H9 (cell line): ENCODE measurements around the gene DCPS. TPM values are rescaled to one million over a fixed set of nuclear protein-coding genes. Genes with fewer than 3 reads are reported as not detected.

Experiments used
- DNase-seq: peaks from one replicate; pipeline ENCODE4 v3.0.0-alpha.2; 2017
- H2AFZ ChIP-seq: one replicate; pipeline ENCODE4 v1.6.1; 2013; ENCODE audit warnings: mild to moderate bottlenecking, low read length, control low read depth, moderate library complexity
- H2AK5ac ChIP-seq: 2 replicates; pipeline ENCODE4 v1.6.1; 2013; ENCODE audit warnings: low read length, control low read depth, mixed read lengths; ENCODE audit not compliant: insufficient read length
- H2BK120ac ChIP-seq: one replicate; pipeline ENCODE4 v1.6.1; 2013; ENCODE audit warnings: low read depth, mild to moderate bottlenecking, low read length, control low read depth, inconsistent platforms; ENCODE audit not compliant: poor library complexity, severe bottlenecking
- H2BK12ac ChIP-seq: 2 replicates; pipeline ENCODE4 v1.6.1; 2013; ENCODE audit warnings: low read length, control low read depth, mixed read lengths, low read depth; ENCODE audit not compliant: insufficient read length
- H2BK15ac ChIP-seq: 2 replicates; pipeline ENCODE4 v1.6.1; 2013; ENCODE audit warnings: low read depth, low read length, control low read depth
- H2BK20ac ChIP-seq: one replicate; pipeline ENCODE4 v1.6.1; 2013; ENCODE audit warnings: low read depth, mild to moderate bottlenecking, low read length, control low read depth, inconsistent platforms; ENCODE audit not compliant: poor library complexity, severe bottlenecking
- H2BK5ac ChIP-seq: 2 replicates; pipeline ENCODE4 v1.6.1; 2013; ENCODE audit warnings: low read length, control low read depth, mixed read lengths; ENCODE audit not compliant: insufficient read length
- H3K14ac ChIP-seq: 2 replicates; pipeline ENCODE4 v1.6.1; 2013; ENCODE audit warnings: low read length, control low read depth; ENCODE audit not compliant: insufficient read depth
- H3K18ac ChIP-seq: 2 replicates; pipeline ENCODE4 v1.6.1; 2013; ENCODE audit warnings: low read depth, mild to moderate bottlenecking, mixed read lengths, low read length, control low read depth; ENCODE audit not compliant: insufficient read length
- H3K23ac ChIP-seq: 2 replicates; pipeline ENCODE4 v1.6.1; 2013; ENCODE audit warnings: low read length, control low read depth, mixed read lengths, low read depth; ENCODE audit not compliant: insufficient read length
- H3K23me2 ChIP-seq: 2 replicates; pipeline ENCODE4 v1.6.1; 2013; ENCODE audit warnings: low read depth, mild to moderate bottlenecking, mixed read lengths, low read length, control low read depth; ENCODE audit not compliant: insufficient read length, poor library complexity, severe bottlenecking
- H3K27ac ChIP-seq: 2 replicates; pipeline ENCODE4 v1.5.1; 2013; ENCODE audit warnings: low read length, control low read depth, mixed read lengths, low read depth; ENCODE audit not compliant: insufficient read length
- H3K27me3 ChIP-seq: 2 replicates; pipeline ENCODE4 v1.6.1; 2013; ENCODE audit warnings: low read length, control low read depth, inconsistent platforms; ENCODE audit not compliant: insufficient read depth
- H3K4ac ChIP-seq: 2 replicates; pipeline ENCODE4 v1.6.1; 2013; ENCODE audit warnings: low read depth, mild to moderate bottlenecking, control low read depth, inconsistent platforms, low read length, moderate library complexity
- H3K4me1 ChIP-seq: 2 replicates; pipeline ENCODE4 v1.6.1; 2013; ENCODE audit warnings: low read length, control low read depth, inconsistent platforms; ENCODE audit not compliant: insufficient read depth
- H3K4me2 ChIP-seq: 2 replicates; pipeline ENCODE4 v1.6.1; 2013; ENCODE audit warnings: low read length, control low read depth, mixed read lengths; ENCODE audit not compliant: insufficient read length, insufficient read depth
- H3K56ac ChIP-seq: 2 replicates; pipeline ENCODE4 v1.6.1; 2013; ENCODE audit warnings: low read depth, mild to moderate bottlenecking, mixed read lengths, low read length, control low read depth; ENCODE audit not compliant: insufficient read length
- H3K79me1 ChIP-seq: 2 replicates; pipeline ENCODE4 v1.6.1; 2013; ENCODE audit warnings: low read depth, mild to moderate bottlenecking, moderate library complexity, low read length, control low read depth, inconsistent platforms; ENCODE audit not compliant: insufficient read depth, poor library complexity, severe bottlenecking
- H3K79me2 ChIP-seq: 2 replicates; pipeline ENCODE4 v1.6.1; 2013; ENCODE audit warnings: low read length, control low read depth, inconsistent platforms; ENCODE audit not compliant: insufficient read depth
- H3K9ac ChIP-seq: 2 replicates; pipeline ENCODE4 v1.6.1; 2013; ENCODE audit warnings: low read length, control low read depth, mixed read lengths; ENCODE audit not compliant: insufficient read length; ENCODE audit errors: extremely low read depth
- H3K9me3 ChIP-seq: one replicate; pipeline ENCODE4 v1.6.1; 2013; ENCODE audit warnings: low read depth, low read length, inconsistent platforms; ENCODE audit not compliant: control insufficient read depth
- H3T11ph ChIP-seq: one replicate; pipeline ENCODE4 v1.6.1; 2013; ENCODE audit warnings: mild to moderate bottlenecking, low read length, control low read depth, inconsistent platforms
- H4K20me1 ChIP-seq: one replicate; pipeline ENCODE4 v1.6.1; 2013; ENCODE audit not compliant: control insufficient read depth, insufficient read length, insufficient read depth
- H4K5ac ChIP-seq: 2 replicates; pipeline ENCODE4 v1.6.1; 2013; ENCODE audit warnings: low read depth, mild to moderate bottlenecking, mixed read lengths, low read length, control low read depth; ENCODE audit not compliant: insufficient read length
- H4K8ac ChIP-seq: replicated peaks from 2 replicates; pipeline ENCODE4 v1.6.1; 2013; ENCODE audit warnings: low read length, control low read depth, mixed read lengths, low read depth; ENCODE audit not compliant: insufficient read length
- H4K91ac ChIP-seq: 2 replicates; pipeline ENCODE4 v1.6.1; 2013; ENCODE audit warnings: low read depth, mild to moderate bottlenecking, moderate library complexity, mixed read lengths, low read length, control low read depth; ENCODE audit not compliant: insufficient read length
- H3K27ac Mint-ChIP-seq, 3 experiments: 2 replicates in 2 of 3; 3 replicates in 1 of 3; pipeline ENCODE4 v1.8.0; 2020 to 2021; ENCODE audit warnings: mixed read lengths in 3 of 3, mild to moderate bottlenecking in 1 of 3, moderate library complexity in 1 of 3
- H3K27me3 Mint-ChIP-seq: 2 replicates; pipeline ENCODE4 v1.8.0; 2021; ENCODE audit warnings: low read depth, mild to moderate bottlenecking, moderate library complexity, mixed read lengths
- H3K36me3 Mint-ChIP-seq, 3 experiments: 2 replicates in 2 of 3; 3 replicates in 1 of 3; pipeline ENCODE4 v1.8.0; 2020 to 2021; ENCODE audit warnings: low read depth in 3 of 3, mixed read lengths in 3 of 3; ENCODE audit not compliant: insufficient read depth in 1 of 3
- H3K4me1 Mint-ChIP-seq, 2 experiments: 2 replicates each; pipeline ENCODE4 v1.8.0; 2020; ENCODE audit warnings: mixed read lengths in 2 of 2
- H3K4me3 Mint-ChIP-seq, 2 experiments: 2 replicates in 1 of 2; 3 replicates in 1 of 2; pipeline ENCODE4 v1.8.0; 2020 to 2021; ENCODE audit warnings: mild to moderate bottlenecking in 2 of 2, mixed read lengths in 2 of 2, moderate library complexity in 1 of 2
- H3K9me3 Mint-ChIP-seq, 2 experiments: 2 replicates in 1 of 2; 3 replicates in 1 of 2; pipeline ENCODE4 v1.8.0; 2020; ENCODE audit warnings: mild to moderate bottlenecking in 2 of 2, mixed read lengths in 2 of 2, moderate library complexity in 1 of 2
- WGBS: extraction: QIAGEN DNeasy Blood & Tissue Kit; methylation state at CpG from one replicate; pipeline ENCODE4 v1.1.7; 2013; ENCODE audit warnings: missing lambda C conversion rate, low lambda C conversion rate, mixed read lengths; ENCODE audit not compliant: insufficient read length; ENCODE audit errors: extremely low coverage; 5-methylcytosine and 5-hydroxymethylcytosine counted together
- total RNA-seq: library from RNA; stranded (reverse); gene quantifications from 2 replicates; pipeline ENCODE4 v1.2.1, GENCODE V29; 2021
- TF ChIP-seq, protein P1 (sequence below): fragments of 200-600 bp; sonication (generic); conservative IDR thresholded peaks from 3 replicates; pipeline ENCODE4 v1.8.0; 2021; ENCODE audit warnings: antibody characterized with exemption, mild to moderate bottlenecking

DCPS gene
- total RNA-seq, 1 experiment from 2014 or later = 27.7 TPM

DNA sequence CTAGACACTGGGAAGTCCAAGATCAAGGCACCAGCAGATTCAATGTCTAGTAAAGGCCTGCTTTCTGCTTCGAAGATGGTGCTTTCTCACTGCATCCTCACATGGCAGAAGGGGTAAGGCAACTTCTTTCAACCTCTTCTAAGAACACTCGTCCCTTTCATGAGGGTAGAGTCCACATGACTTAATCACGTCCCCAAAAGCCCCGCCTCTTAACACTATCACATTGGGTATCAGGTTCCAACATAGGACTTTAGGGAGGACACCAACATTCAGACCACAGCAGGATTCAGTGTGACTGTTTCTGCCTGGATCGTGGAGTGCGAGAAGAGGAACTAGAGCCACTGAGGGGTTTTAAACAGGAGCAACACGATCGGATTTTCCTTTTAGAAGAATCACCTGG is 24.7 kb upstream of the DCPS start:
- H3K4me1 Mint-ChIP-seq = peaks cover 11 to 16% of the 10 kb centered on the region in 2 experiments
- no peak overlapping the region for H3T11ph ChIP-seq
- no peak overlapping the region for H3K27ac ChIP-seq
- no peaks in the 10 kb centered on the region for H3K9me3 ChIP-seq
- H4K20me1 ChIP-seq = no peaks in the 10 kb centered on the region
- no peak overlapping the region for H2BK120ac ChIP-seq
- H3K27me3 ChIP-seq = peaks cover 2% of the 10 kb centered on the region; the same call in 1 of the 2 replicates
- TF ChIP-seq, protein P1, sequence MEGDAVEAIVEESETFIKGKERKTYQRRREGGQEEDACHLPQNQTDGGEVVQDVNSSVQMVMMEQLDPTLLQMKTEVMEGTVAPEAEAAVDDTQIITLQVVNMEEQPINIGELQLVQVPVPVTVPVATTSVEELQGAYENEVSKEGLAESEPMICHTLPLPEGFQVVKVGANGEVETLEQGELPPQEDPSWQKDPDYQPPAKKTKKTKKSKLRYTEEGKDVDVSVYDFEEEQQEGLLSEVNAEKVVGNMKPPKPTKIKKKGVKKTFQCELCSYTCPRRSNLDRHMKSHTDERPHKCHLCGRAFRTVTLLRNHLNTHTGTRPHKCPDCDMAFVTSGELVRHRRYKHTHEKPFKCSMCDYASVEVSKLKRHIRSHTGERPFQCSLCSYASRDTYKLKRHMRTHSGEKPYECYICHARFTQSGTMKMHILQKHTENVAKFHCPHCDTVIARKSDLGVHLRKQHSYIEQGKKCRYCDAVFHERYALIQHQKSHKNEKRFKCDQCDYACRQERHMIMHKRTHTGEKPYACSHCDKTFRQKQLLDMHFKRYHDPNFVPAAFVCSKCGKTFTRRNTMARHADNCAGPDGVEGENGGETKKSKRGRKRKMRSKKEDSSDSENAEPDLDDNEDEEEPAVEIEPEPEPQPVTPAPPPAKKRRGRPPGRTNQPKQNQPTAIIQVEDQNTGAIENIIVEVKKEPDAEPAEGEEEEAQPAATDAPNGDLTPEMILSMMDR = no peak
- H3K23ac ChIP-seq = no peak overlapping the region
- H3K4me2 ChIP-seq = no peak overlapping the region
- H3K27me3 Mint-ChIP-seq = peaks cover 14% of the 10 kb centered on the region
- H3K9me3 Mint-ChIP-seq = no peaks in the 10 kb centered on the region
- H3K79me1 ChIP-seq = no peaks in the 10 kb centered on the region
- no CpG with 5 or more reads among the region's 8 CpGs for WGBS
- H4K91ac ChIP-seq = no peak overlapping the region
- no peak overlapping the region for H2BK20ac ChIP-seq
- H2BK5ac ChIP-seq = no peak overlapping the region
- H3K18ac ChIP-seq = no peak overlapping the region
- no peak overlapping the region for H4K8ac ChIP-seq
- H3K4ac ChIP-seq = no peak overlapping the region
- H3K14ac ChIP-seq = no peak overlapping the region
- H2BK15ac ChIP-seq = no peak overlapping the region
- H3K23me2 ChIP-seq = peaks cover 13% of the 10 kb centered on the region
- H2AFZ ChIP-seq = no peak overlapping the region
- no peak overlapping the region for H2AK5ac ChIP-seq
- peaks cover 4% of the 10 kb centered on the region; the same call in 1 of the 2 replicates for H3K4me1 ChIP-seq
- no peak for DNase-seq
- no peak overlapping the region for H4K5ac ChIP-seq
- H3K27ac Mint-ChIP-seq = peak overlapping the region in 1 of 3 experiments; percentile 72; a peak in 2 of 7 replicates
- no peak overlapping the region for H3K9ac ChIP-seq
- H3K36me3 Mint-ChIP-seq = peaks cover 21 to 46% (median 33%) of the 10 kb centered on the region in 3 experiments
- H3K4me3 Mint-ChIP-seq = no peak overlapping the region
- no peaks in the 10 kb centered on the region for H3K79me2 ChIP-seq
- no peak overlapping the region for H3K56ac ChIP-seq
- H2BK12ac ChIP-seq = no peak overlapping the region
